Measurements from ENCODE around the gene S100A13. TPM values are rescaled to one million over a fixed set of nuclear protein-coding genes. Genes with fewer than 3 reads are reported as not detected.

The S100A13 gene
- total RNA-seq, 2 experiments from 2014 or later = 4.8 to 10.3 TPM

GRCh38 chr1:153623101-153623500, 4.2 kb downstream of the S100A13 start:
- H3K9me3 ChIP-seq (ENCODE audit: low read length) = no peaks in the 10 kb centered on the region
- H3K4me2 ChIP-seq (ENCODE audit: low read length) = peak overlapping the region; percentile 35; the same call in 1 of the 2 replicates
- no peak for TF ChIP-seq EZH2phosphoT487 (IDR thresholded peaks at IDR 0.05; ENCODE audit: borderline replicate concordance, low read depth, low read length)
- no peak for TF ChIP-seq CTCF (conservative IDR thresholded peaks at IDR 0.05; ENCODE audit: low read length)
- H3K36me3 ChIP-seq (ENCODE audit: insufficient read depth, low read length) = peaks cover 5% of the 10 kb centered on the region; the same call in 1 of the 2 replicates
- ChIA-PET CTCF (ENCODE audit: unreplicated experiment) (interaction anchor here (1.1 kb wide), 1 partner anchor 51 kb away, joined by 3 read pairs; no protein-coding TSS in a partner anchor), POLR2A (interaction anchor here (0.7 to 1.2 kb wide), 5 partner anchors 12 to 95 kb away, joined by 3 to 6 read pairs (median 3); no protein-coding TSS in a partner anchor)
- H3K9me2 ChIP-seq (ENCODE audit: insufficient read depth, low read length) = no peaks in the 10 kb centered on the region
- H4K20me1 ChIP-seq (ENCODE audit: insufficient read depth, low read length) = no peaks in the 10 kb centered on the region
- H3K27ac ChIP-seq (ENCODE audit: low read depth, low read length, poor library complexity, severe bottlenecking) = no peak overlapping the region
- no peak overlapping the region for H3K4me3 ChIP-seq (ENCODE audit: low read depth, low read length, poor library complexity, severe bottlenecking)
- intact Hi-C loops (cut with micrococcal nuclease; ENCODE audit: unreplicated experiment) = no loop called here
- peaks cover 22% of the 10 kb centered on the region for H3K4me1 ChIP-seq (ENCODE audit: insufficient read depth, low read length, poor library complexity, severe bottlenecking)
- H2AFZ ChIP-seq (ENCODE audit: low read length) = peak overlapping the region; percentile 57; the same call in 1 of the 2 replicates
- no peak for DNase-seq (ENCODE audit: low spot score)
- H3K79me2 ChIP-seq (ENCODE audit: insufficient read depth, low read depth, low read length) = no peaks in the 10 kb centered on the region
- BruUV-seq (replicated peaks) = no TSS peak

- H4K20me1 ChIP-seq (ENCODE audit: insufficient read depth, low read length) = no peaks in the 10 kb centered on the region
- H3K9me3 ChIP-seq (ENCODE audit: low read length) = no peaks in the 10 kb centered on the region
- no peak overlapping the region for H2AFZ ChIP-seq (ENCODE audit: low read length)
- H3K4me1 ChIP-seq (ENCODE audit: insufficient read depth, low read length, poor library complexity, severe bottlenecking) = peaks cover 16% of the 10 kb centered on the region
- BruUV-seq (replicated peaks) = no TSS peak
- intact Hi-C loops (cut with micrococcal nuclease; ENCODE audit: unreplicated experiment) = no loop called here
- POLR2A ChIA-PET = interaction anchor here (1.0 to 1.5 kb wide), 2 partner anchors 8 to 15 kb away, joined by 3 to 4 read pairs; partner anchors contain the start of genes CHTOP and S100A13
- H3K36me3 ChIP-seq (ENCODE audit: insufficient read depth, low read length) = peaks cover 5% of the 10 kb centered on the region; the same call in 1 of the 2 replicates
- H3K27ac ChIP-seq (ENCODE audit: low read depth, low read length, poor library complexity, severe bottlenecking) = no peak overlapping the region
- H3K4me3 ChIP-seq (ENCODE audit: low read depth, low read length, poor library complexity, severe bottlenecking) = no peak overlapping the region
- no peak for DNase-seq (ENCODE audit: low spot score)
- H3K79me2 ChIP-seq (ENCODE audit: insufficient read depth, low read depth, low read length) = no peaks in the 10 kb centered on the region
- no peak for TF ChIP-seq EZH2phosphoT487 (IDR thresholded peaks at IDR 0.05; ENCODE audit: borderline replicate concordance, low read depth, low read length)
- TF ChIP-seq CTCF (conservative IDR thresholded peaks at IDR 0.05; ENCODE audit: low read length) = no peak
- H3K9me2 ChIP-seq (ENCODE audit: insufficient read depth, low read length) = no peaks in the 10 kb centered on the region
- CTCF ChIA-PET (ENCODE audit: unreplicated experiment) = interaction anchor here (1.1 kb wide), 1 partner anchor 47 kb away, joined by 5 read pairs; no protein-coding TSS in a partner anchor
- no peak overlapping the region for H3K4me2 ChIP-seq (ENCODE audit: low read length)
Measured at GRCh38 chr1:153619171-153619570, 8.1 kb downstream of the S100A13 start.

GRCh38 chr1:153617663-153618062, 9.6 kb downstream of the S100A13 start:
- Histone ChIP-seq H3K79me2 (ENCODE audit: insufficient read depth, low read depth, low read length) (no peaks in the 10 kb centered on the region), H2AFZ (ENCODE audit: low read length) (no peak overlapping the region), H4K20me1 (ENCODE audit: insufficient read depth, low read length) (no peaks in the 10 kb centered on the region), H3K4me2 (ENCODE audit: low read length) (peak overlapping the region; percentile 9; the same call in 1 of the 2 replicates), H3K36me3 (ENCODE audit: insufficient read depth, low read length) (peaks cover 5% of the 10 kb centered on the region; the same call in 1 of the 2 replicates), H3K9me3 (ENCODE audit: low read length) (no peaks in the 10 kb centered on the region), H3K27ac (ENCODE audit: low read depth, low read length, poor library complexity, severe bottlenecking) (no peak overlapping the region), H3K4me1 (ENCODE audit: insufficient read depth, low read length, poor library complexity, severe bottlenecking) (peaks cover 8% of the 10 kb centered on the region), H3K9me2 (ENCODE audit: insufficient read depth, low read length) (no peaks in the 10 kb centered on the region), H3K4me3 (ENCODE audit: low read depth, low read length, poor library complexity, severe bottlenecking) (no peak overlapping the region)
- CTCF ChIA-PET (ENCODE audit: unreplicated experiment) = interaction anchor here (0.6 kb wide), 1 partner anchor 46 kb away, joined by 3 read pairs; no protein-coding TSS in a partner anchor
- intact Hi-C loops (cut with micrococcal nuclease; ENCODE audit: unreplicated experiment) = loop anchor here (1.0 kb wide), 1 partner anchor 45 kb away; no protein-coding TSS in a partner anchor
- BruUV-seq (replicated peaks) = no TSS peak
- POLR2A ChIA-PET = interaction anchor here (0.5 to 1.5 kb wide), 2 partner anchors 9 to 1828 kb away, joined by 3 read pairs; partner anchors contain the start of gene S100A13
- DNase-seq (ENCODE audit: low spot score) = peak; percentile 66
- TF ChIP-seq CTCF (conservative IDR thresholded peaks at IDR 0.05; ENCODE audit: low read length) (peak; percentile 69), EZH2phosphoT487 (IDR thresholded peaks at IDR 0.05; ENCODE audit: borderline replicate concordance, low read depth, low read length) (no peak)

Data from OCI-LY7 (cell line).